ENCODE data around the gene LHFPL6. TPM values are rescaled to one million over a fixed set of nuclear protein-coding genes. Genes with fewer than 3 reads are reported as not detected.

The LHFPL6 gene
- total and polyA plus RNA-seq, 8 donors: 50.5 to 113 (median 80.2) TPM

- Histone ChIP-seq H3K9me3 (no peaks in the 10 kb centered on the region), H3K27me3 (no peaks in the 10 kb centered on the region), H3K36me3 (no peaks in the 10 kb centered on the region), H3K4me3 (no peak overlapping the region), H3K27ac (no peak overlapping the region), H3K4me1 (no peaks in the 10 kb centered on the region)
- intact Hi-C loops (cut with DNase I): no loop called here
- TF ChIP-seq, protein P1, sequence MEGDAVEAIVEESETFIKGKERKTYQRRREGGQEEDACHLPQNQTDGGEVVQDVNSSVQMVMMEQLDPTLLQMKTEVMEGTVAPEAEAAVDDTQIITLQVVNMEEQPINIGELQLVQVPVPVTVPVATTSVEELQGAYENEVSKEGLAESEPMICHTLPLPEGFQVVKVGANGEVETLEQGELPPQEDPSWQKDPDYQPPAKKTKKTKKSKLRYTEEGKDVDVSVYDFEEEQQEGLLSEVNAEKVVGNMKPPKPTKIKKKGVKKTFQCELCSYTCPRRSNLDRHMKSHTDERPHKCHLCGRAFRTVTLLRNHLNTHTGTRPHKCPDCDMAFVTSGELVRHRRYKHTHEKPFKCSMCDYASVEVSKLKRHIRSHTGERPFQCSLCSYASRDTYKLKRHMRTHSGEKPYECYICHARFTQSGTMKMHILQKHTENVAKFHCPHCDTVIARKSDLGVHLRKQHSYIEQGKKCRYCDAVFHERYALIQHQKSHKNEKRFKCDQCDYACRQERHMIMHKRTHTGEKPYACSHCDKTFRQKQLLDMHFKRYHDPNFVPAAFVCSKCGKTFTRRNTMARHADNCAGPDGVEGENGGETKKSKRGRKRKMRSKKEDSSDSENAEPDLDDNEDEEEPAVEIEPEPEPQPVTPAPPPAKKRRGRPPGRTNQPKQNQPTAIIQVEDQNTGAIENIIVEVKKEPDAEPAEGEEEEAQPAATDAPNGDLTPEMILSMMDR (IDR thresholded peaks at IDR 0.05): no peak
- no peak for DNase-seq
- no peak for ATAC-seq
Observed at GRCh38 chr13:39310961-39311360, 292.0 kb downstream of the LHFPL6 start.

GRCh38 chr13:39306639-39307589 lies 296.1 kb downstream of the LHFPL6 start:
- TF ChIP-seq, protein P1 (IDR thresholded peaks at IDR 0.05): no peak
- Histone ChIP-seq H3K4me1 (no peaks in the 10 kb centered on the region), H3K27me3 (no peaks in the 10 kb centered on the region), H3K4me3 (no peak overlapping the region), H3K9me3 (no peaks in the 10 kb centered on the region), H3K36me3 (no peaks in the 10 kb centered on the region), H3K27ac (no peak overlapping the region)
- ATAC-seq (no peak), DNase-seq (no peak)
- intact Hi-C loops (cut with DNase I): no loop called here

DNA sequence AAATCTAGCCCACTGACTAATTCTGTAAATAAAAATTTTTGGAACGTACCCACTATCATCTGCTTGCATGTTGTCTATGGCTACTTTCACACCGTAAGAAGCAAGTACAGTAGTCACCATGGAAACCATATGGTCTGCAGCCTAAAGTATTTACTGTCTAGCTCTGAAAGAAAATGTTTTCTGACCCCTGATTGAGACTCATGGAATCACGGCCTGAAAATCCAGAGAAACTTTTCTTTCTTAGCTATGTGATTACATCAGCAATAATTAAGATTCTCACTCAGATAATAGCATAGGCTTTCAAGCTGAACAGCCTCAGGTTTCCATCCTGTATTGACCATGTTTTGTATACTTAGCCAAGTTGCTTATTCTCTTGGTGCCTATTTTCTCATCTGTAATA lies 300.2 kb downstream of the LHFPL6 start:
- no peak for ATAC-seq
- intact Hi-C loops (cut with DNase I): no loop called here
- H3K9me3 ChIP-seq: no peaks in the 10 kb centered on the region
- H3K36me3 ChIP-seq: no peaks in the 10 kb centered on the region
- H3K27ac ChIP-seq: no peak overlapping the region
- H3K4me1 ChIP-seq: no peaks in the 10 kb centered on the region
- H3K4me3 ChIP-seq: no peak overlapping the region
- no peak for DNase-seq
- TF ChIP-seq, protein P1 (IDR thresholded peaks at IDR 0.05): no peak
- H3K27me3 ChIP-seq: no peaks in the 10 kb centered on the region

DNA sequence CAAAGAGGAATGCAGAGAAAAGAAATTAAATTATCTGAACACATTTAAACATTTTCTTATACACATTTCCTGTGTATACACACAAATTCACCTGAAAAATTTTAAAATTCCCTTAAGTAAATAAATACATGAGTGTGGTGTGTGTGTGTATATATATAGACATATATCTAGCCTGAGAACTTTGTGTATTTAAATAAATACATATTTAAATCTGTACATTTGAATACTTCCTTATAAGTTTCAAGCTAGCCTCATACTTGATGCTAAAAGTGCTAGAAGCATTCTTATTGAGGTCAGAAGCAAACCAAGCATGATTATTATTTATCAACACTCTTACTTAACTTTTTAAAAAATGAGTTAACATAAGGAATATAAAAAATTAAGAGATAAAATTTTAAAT lies 304.0 kb downstream of the LHFPL6 start:
- no peak for ATAC-seq
- H3K4me1 ChIP-seq: no peaks in the 10 kb centered on the region
- intact Hi-C loops (cut with DNase I): no loop called here
- no peaks in the 10 kb centered on the region for H3K27me3 ChIP-seq
- no peaks in the 10 kb centered on the region for H3K36me3 ChIP-seq
- H3K27ac ChIP-seq: no peak overlapping the region
- TF ChIP-seq, protein P1 (IDR thresholded peaks at IDR 0.05): no peak
- peaks cover 0 to 9% of the 10 kb centered on the region in 2 donors for H3K9me3 ChIP-seq
- H3K4me3 ChIP-seq: no peak overlapping the region
- DNase-seq: no peak

- Histone ChIP-seq H3K9me3 (peaks cover 0 to 9% of the 10 kb centered on the region in 2 donors), H3K4me1 (no peaks in the 10 kb centered on the region), H3K27me3 (no peaks in the 10 kb centered on the region), H3K27ac (no peak overlapping the region), H3K36me3 (no peaks in the 10 kb centered on the region), H3K4me3 (no peak overlapping the region)
- ATAC-seq (no peak), DNase-seq (no peak)
- intact Hi-C loops (cut with DNase I): no loop called here
- TF ChIP-seq, protein P1 (IDR thresholded peaks at IDR 0.05): no peak
Observed at GRCh38 chr13:39297664-39298171, 305.3 kb downstream of the LHFPL6 start.
